HG03175 (cell line): ENCODE measurements around the gene FGGY.
"Not testable (repeated sequence)": the region's sequence is repeated elsewhere in the genome, so short reads cannot be mapped to it uniquely, and the experiment has no call there.

Experiments used
- ATAC-seq: cut with Tn5 transposase; IDR thresholded peaks from one replicate; pipeline ENCODE4 v1.9.1; 2021; ENCODE audit warnings: mild to moderate bottlenecking, moderate library complexity; ENCODE audit not compliant: unreplicated experiment

The FGGY gene

GRCh38 chr1:59565611-59566410 lies 268.9 kb downstream of the FGGY start:
- ATAC-seq: no peak

GRCh38 chr1:59568158-59568935 lies 271.5 kb downstream of the FGGY start:
- ATAC-seq: no peak

GRCh38 chr1:59569198-59569597 lies 272.3 kb downstream of the FGGY start:
- no peak for ATAC-seq

GRCh38 chr1:59570524-59570923 lies 273.6 kb downstream of the FGGY start:
- ATAC-seq: peak; percentile 91

GRCh38 chr1:59574085-59574484 lies 277.2 kb downstream of the FGGY start:
- no peak for ATAC-seq

GRCh38 chr1:59577774-59578173 lies 280.9 kb downstream of the FGGY start:
- ATAC-seq: peak; percentile 76

GRCh38 chr1:59579222-59579621 lies 282.3 kb downstream of the FGGY start:
- no peak for ATAC-seq

- ATAC-seq: no peak
These were observed 283.4 kb downstream of the FGGY start for GRCh38 chr1:59580257-59580656.

- ATAC-seq: not testable (repeated sequence)
These were observed 295.5 kb downstream of the FGGY start for GRCh38 chr1:59592410-59592809.

- no peak for ATAC-seq
These were observed 296.0 kb downstream of the FGGY start for GRCh38 chr1:59592924-59593323.

- ATAC-seq: no peak
These were observed 297.2 kb downstream of the FGGY start for GRCh38 chr1:59593798-59594790.

GRCh38 chr1:59595774-59596173 lies 298.9 kb downstream of the FGGY start:
- no peak for ATAC-seq

GRCh38 chr1:59596432-59596831 lies 299.5 kb downstream of the FGGY start:
- ATAC-seq: no peak

- ATAC-seq: no peak
These were observed 300.1 kb downstream of the FGGY start for GRCh38 chr1:59596956-59597355.

- ATAC-seq: no peak
These were observed 300.7 kb downstream of the FGGY start for GRCh38 chr1:59597420-59598119.

- ATAC-seq: no peak
These were observed 301.2 kb downstream of the FGGY start for GRCh38 chr1:59598120-59598440.

- ATAC-seq: no peak
These were observed 304.1 kb downstream of the FGGY start for GRCh38 chr1:59601041-59601441.

GRCh38 chr1:59601811-59602210 lies 304.9 kb downstream of the FGGY start:
- no peak for ATAC-seq

- no peak for ATAC-seq
These were observed 307.3 kb downstream of the FGGY start for GRCh38 chr1:59604191-59604590.

- no peak for ATAC-seq
These were observed 308.3 kb downstream of the FGGY start for GRCh38 chr1:59605184-59605583.

GRCh38 chr1:59605761-59606160 lies 308.9 kb downstream of the FGGY start:
- no peak for ATAC-seq
